Activated T-helper 1 cell treated with anti-CD3 and anti-CD28 coated beads, Interleukin-12 subunit alpha, Interleukin-12 subunit beta, Interleukin-2, Interleukin-4 antibody, amounts not matched to agents 30 ng/mL and 10 ng/mL and 1 ng/mL, durations not matched to agents 14 hours and 24 hours and 36 hours (primary cell): ENCODE measurements around the gene RAD23B. TPM values are rescaled to one million over a fixed set of nuclear protein-coding genes. Genes with fewer than 3 reads are reported as not detected.

Experiments used
- DNase-seq: peaks from one replicate; pipeline ENCODE4 v3.0.0; 2021; ENCODE audit warnings: low spot score
- H3K27ac Mint-ChIP-seq: one replicate; pipeline ENCODE4 v1.8.0; 2021; ENCODE audit warnings: mild to moderate bottlenecking, mixed read lengths
- H3K27me3 Mint-ChIP-seq: one replicate; pipeline ENCODE4 v1.8.0; 2022; ENCODE audit warnings: mild to moderate bottlenecking, moderate library complexity, mixed read lengths; ENCODE audit not compliant: insufficient read depth
- H3K36me3 Mint-ChIP-seq: one replicate; pipeline ENCODE4 v1.8.0; 2021; ENCODE audit warnings: low read depth, mixed read lengths
- H3K4me1 Mint-ChIP-seq: one replicate; pipeline ENCODE4 v1.8.0; 2021; ENCODE audit warnings: low read depth, mixed read lengths
- H3K4me3 Mint-ChIP-seq: one replicate; pipeline ENCODE4 v1.8.0; 2021; ENCODE audit warnings: mild to moderate bottlenecking, moderate library complexity, mixed read lengths
- H3K9me3 Mint-ChIP-seq: one replicate; pipeline ENCODE4 v1.8.0; 2021; ENCODE audit warnings: mixed read lengths
- intact Hi-C: fragments of 100-400 bp; cut with micrococcal nuclease; formaldehyde crosslinking; loops from one replicate; pipeline ENCODE4 v1.15.1; 2024
- total RNA-seq: library from RNA; stranded (reverse); gene quantifications from 2 replicates; pipeline ENCODE4 v1.2.3, GENCODE V29; 2022

The RAD23B gene
- total RNA-seq, 1 donor from 2014 or later = 138 TPM

GRCh38 chr9:107312376-107313050 lies 29.4 kb downstream of the RAD23B start:
- Mint-ChIP-seq H3K27me3 (no peaks in the 10 kb centered on the region), H3K36me3 (peaks cover 62% of the 10 kb centered on the region), H3K27ac (peak overlapping the region; percentile 18), H3K4me3 (no peak overlapping the region), H3K4me1 (peaks cover 71% of the 10 kb centered on the region), H3K9me3 (no peaks in the 10 kb centered on the region)
- no peak for DNase-seq
- intact Hi-C loops = no loop called here

GRCh38 chr9:107313555-107314096 lies 30.5 kb downstream of the RAD23B start:
- Mint-ChIP-seq H3K4me3 (no peak overlapping the region), H3K4me1 (peaks cover 73% of the 10 kb centered on the region), H3K27me3 (no peaks in the 10 kb centered on the region), H3K27ac (peak overlapping the region; percentile 47), H3K36me3 (peaks cover 63% of the 10 kb centered on the region), H3K9me3 (no peaks in the 10 kb centered on the region)
- intact Hi-C loops = no loop called here
- no peak for DNase-seq

- Mint-ChIP-seq H3K36me3 (peaks cover 54% of the 10 kb centered on the region), H3K4me1 (peaks cover 63% of the 10 kb centered on the region), H3K9me3 (no peaks in the 10 kb centered on the region), H3K4me3 (no peak overlapping the region), H3K27me3 (no peaks in the 10 kb centered on the region), H3K27ac (no peak overlapping the region)
- intact Hi-C loops = no loop called here
- DNase-seq = no peak
These were observed 31.7 kb downstream of the RAD23B start for GRCh38 chr9:107314763-107315162.

DNA sequence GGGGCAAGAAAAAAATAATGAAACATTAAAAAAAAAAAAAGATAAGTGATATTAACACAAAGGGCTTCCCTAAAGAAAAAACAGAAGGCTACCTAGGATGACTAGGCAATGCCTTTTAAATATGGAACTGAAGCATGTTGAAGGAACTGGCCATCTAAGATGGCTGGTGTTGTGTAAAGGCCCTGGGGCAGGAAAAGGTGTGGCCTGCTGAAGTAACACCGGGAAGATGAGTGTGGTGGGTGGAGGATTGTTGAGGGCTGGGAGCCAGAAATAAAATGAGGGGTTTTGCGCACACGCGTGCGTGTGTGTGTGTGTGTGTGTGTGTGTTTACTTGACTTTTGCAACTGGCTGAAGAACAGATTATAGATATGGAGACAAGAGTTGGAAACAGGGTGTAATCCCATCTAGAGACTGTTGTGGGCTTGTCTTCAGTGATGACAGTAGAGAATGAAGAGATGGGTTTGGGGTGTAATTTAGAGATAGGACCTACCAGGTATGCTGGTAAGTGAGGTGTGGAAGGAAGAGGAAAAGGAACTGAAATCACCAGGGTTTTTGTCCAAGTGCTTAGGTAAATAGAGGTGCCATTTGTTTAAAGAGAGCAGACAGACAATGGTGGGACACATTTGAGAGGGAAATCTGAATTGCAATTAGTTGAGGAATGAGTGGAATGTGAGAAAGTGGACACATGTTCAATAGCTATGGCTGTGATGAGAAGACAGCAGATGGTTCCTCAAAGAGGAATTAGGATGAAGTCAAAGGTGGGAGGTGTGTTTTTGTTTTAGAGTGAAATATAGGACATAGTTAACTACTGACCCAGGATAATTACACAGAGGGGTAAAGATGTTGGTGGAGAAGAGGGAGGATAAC lies 33.9 kb downstream of the RAD23B start:
- no peaks in the 10 kb centered on the region for H3K9me3 Mint-ChIP-seq
- DNase-seq = no peak
- intact Hi-C loops = no loop called here
- H3K27ac Mint-ChIP-seq = peak overlapping the region; percentile 77
- no peaks in the 10 kb centered on the region for H3K27me3 Mint-ChIP-seq
- H3K36me3 Mint-ChIP-seq = peaks cover 50% of the 10 kb centered on the region
- H3K4me3 Mint-ChIP-seq = no peak overlapping the region
- H3K4me1 Mint-ChIP-seq = peaks cover 50% of the 10 kb centered on the region

DNA sequence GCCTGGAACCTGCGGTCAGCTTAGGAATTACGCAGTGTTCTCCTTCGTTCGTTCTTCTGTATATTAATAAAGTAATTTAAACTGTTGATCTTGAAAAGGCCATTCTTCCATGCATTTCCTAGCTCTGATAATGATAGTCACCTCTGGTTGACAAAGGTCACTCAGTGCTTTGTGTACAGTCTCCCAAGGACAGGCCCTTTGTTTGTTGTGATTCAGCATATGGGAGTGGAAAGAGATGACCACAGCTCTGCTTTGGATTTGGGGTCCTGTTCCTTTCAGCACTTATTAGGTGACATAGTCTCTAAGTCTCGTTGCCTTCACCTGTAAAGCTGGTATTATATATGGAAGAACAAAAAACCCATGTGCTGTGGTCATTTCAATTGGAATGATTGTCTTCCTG lies 39.6 kb downstream of the RAD23B start:
- intact Hi-C loops = no loop called here
- Mint-ChIP-seq H3K4me3 (no peak overlapping the region), H3K4me1 (peaks cover 22% of the 10 kb centered on the region), H3K36me3 (peaks cover 51% of the 10 kb centered on the region), H3K27me3 (no peaks in the 10 kb centered on the region), H3K27ac (no peak overlapping the region), H3K9me3 (peaks cover 5% of the 10 kb centered on the region)
- DNase-seq = no peak

- Mint-ChIP-seq H3K27me3 (no peaks in the 10 kb centered on the region), H3K4me1 (peaks cover 12% of the 10 kb centered on the region), H3K4me3 (no peak overlapping the region), H3K27ac (no peak overlapping the region), H3K36me3 (peaks cover 57% of the 10 kb centered on the region), H3K9me3 (peaks cover 5% of the 10 kb centered on the region)
- DNase-seq = no peak
- intact Hi-C loops = no loop called here
These were observed 40.9 kb downstream of the RAD23B start for GRCh38 chr9:107323836-107324585.

GRCh38 chr9:107325842-107326241 lies 42.8 kb downstream of the RAD23B start:
- peaks cover 12% of the 10 kb centered on the region for H3K4me1 Mint-ChIP-seq
- peak overlapping the region; percentile 2 for H3K27ac Mint-ChIP-seq
- no peak for DNase-seq
- H3K27me3 Mint-ChIP-seq = no peaks in the 10 kb centered on the region
- H3K4me3 Mint-ChIP-seq = no peak overlapping the region
- peaks cover 69% of the 10 kb centered on the region for H3K36me3 Mint-ChIP-seq
- peaks cover 5% of the 10 kb centered on the region for H3K9me3 Mint-ChIP-seq
- intact Hi-C loops = no loop called here

DNA sequence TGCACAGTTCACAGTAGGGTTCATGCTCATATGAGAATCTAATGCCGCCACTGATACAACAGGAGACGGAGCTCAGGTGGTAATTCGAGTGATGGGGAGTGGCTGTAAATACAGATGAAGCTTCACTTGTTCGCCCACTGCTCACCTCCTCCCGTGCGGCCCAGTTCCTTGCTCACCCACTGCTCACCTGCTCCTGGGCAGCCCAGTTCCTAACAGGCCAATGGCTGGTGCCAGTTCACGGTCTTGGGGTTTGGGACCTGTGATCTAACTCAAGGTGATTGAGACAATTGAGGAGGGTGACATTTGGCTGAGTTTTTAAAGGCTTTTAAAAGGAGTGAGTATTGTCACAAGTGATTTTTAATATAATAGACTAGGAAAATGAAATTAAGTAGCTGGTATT lies 45.4 kb downstream of the RAD23B start:
- no peak overlapping the region for H3K27ac Mint-ChIP-seq
- DNase-seq = no peak
- intact Hi-C loops = no loop called here
- H3K9me3 Mint-ChIP-seq = peaks cover 5% of the 10 kb centered on the region
- peaks cover 9% of the 10 kb centered on the region for H3K4me1 Mint-ChIP-seq
- H3K4me3 Mint-ChIP-seq = no peak overlapping the region
- H3K36me3 Mint-ChIP-seq = peaks cover 75% of the 10 kb centered on the region
- H3K27me3 Mint-ChIP-seq = no peaks in the 10 kb centered on the region

GRCh38 chr9:107330420-107330819 lies 47.3 kb downstream of the RAD23B start:
- Mint-ChIP-seq H3K27me3 (no peaks in the 10 kb centered on the region), H3K4me3 (no peak overlapping the region), H3K36me3 (peaks cover 68% of the 10 kb centered on the region), H3K27ac (no peak overlapping the region), H3K4me1 (peaks cover 6% of the 10 kb centered on the region), H3K9me3 (peaks cover 5% of the 10 kb centered on the region)
- DNase-seq = no peak
- intact Hi-C loops = loop anchor here (5.0 kb wide), 1 partner anchor 118 kb away; no protein-coding TSS in a partner anchor

DNA sequence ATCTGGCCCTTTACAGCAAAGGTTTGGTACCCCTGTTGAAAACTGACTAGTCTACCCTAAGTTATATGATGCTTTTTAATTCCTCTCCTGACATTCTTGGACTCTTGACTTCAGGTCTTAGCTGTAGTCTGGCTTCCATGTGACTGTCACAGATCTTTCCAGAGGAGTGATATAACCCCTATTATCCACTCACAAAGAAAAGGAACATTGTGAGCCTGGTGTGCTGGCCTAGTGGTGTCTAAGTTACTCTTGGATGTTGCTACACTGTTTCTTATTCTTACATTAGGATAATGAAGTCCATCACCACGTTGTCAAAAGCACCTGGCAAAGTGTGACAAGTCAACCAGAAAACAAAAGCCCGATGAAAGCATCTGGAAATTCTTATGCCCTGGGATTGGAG lies 49.8 kb downstream of the RAD23B start:
- Mint-ChIP-seq H3K36me3 (peaks cover 53% of the 10 kb centered on the region), H3K27me3 (no peaks in the 10 kb centered on the region), H3K4me1 (no peaks in the 10 kb centered on the region), H3K9me3 (no peaks in the 10 kb centered on the region), H3K27ac (no peak overlapping the region), H3K4me3 (no peak overlapping the region)
- intact Hi-C loops = loop anchor here (5.0 kb wide), 1 partner anchor 121 kb away; no protein-coding TSS in a partner anchor
- DNase-seq = no peak

- intact Hi-C loops = loop anchor here (5.0 kb wide), 1 partner anchor 121 kb away; no protein-coding TSS in a partner anchor
- DNase-seq = no peak
- Mint-ChIP-seq H3K4me3 (no peak overlapping the region), H3K27ac (no peak overlapping the region), H3K27me3 (no peaks in the 10 kb centered on the region), H3K4me1 (no peaks in the 10 kb centered on the region), H3K9me3 (no peaks in the 10 kb centered on the region), H3K36me3 (peaks cover 48% of the 10 kb centered on the region)
These were observed 50.3 kb downstream of the RAD23B start for GRCh38 chr9:107333363-107333762.

GRCh38 chr9:107334103-107334776 lies 51.2 kb downstream of the RAD23B start:
- intact Hi-C loops = loop anchor here (5.0 kb wide), 1 partner anchor 122 kb away; no protein-coding TSS in a partner anchor
- H3K27ac Mint-ChIP-seq = no peak overlapping the region
- no peaks in the 10 kb centered on the region for H3K9me3 Mint-ChIP-seq
- no peak overlapping the region for H3K4me3 Mint-ChIP-seq
- H3K4me1 Mint-ChIP-seq = peaks cover 5% of the 10 kb centered on the region
- no peaks in the 10 kb centered on the region for H3K27me3 Mint-ChIP-seq
- H3K36me3 Mint-ChIP-seq = peaks cover 39% of the 10 kb centered on the region
- DNase-seq = no peak
